ENCODE measurements around the gene MTARC2. TPM values are rescaled to one million over a fixed set of nuclear protein-coding genes. Genes with fewer than 3 reads are reported as not detected.
"Not testable (repeated sequence)": the region's sequence is repeated elsewhere in the genome, so short reads cannot be mapped to it uniquely, and the experiment has no call there.

The MTARC2 gene
- total RNA-seq, 1 donor, result 1.0 TPM

DNA sequence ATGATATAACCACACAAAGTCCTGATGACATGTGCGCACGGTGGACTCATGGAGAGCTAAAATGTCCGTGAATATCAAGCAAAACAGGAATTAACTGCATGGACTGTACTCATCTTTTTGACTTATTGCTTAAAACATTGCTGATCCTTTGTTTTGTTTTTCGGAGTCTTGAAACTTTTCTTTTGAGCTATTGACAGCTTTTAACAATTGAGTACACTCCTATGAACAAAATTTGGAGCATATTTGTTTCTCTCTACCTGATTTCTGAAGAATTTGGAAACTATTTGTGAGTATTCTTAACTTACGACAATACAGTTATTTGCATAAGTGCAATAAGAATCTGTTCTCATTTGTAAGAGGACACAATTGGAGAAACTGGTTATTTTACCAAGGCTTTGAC is 32.1 kb upstream of the MTARC2 start:
- H3K9me3 ChIP-seq (ENCODE audit: low read depth, low read length); H3K27me3 ChIP-seq (ENCODE audit: insufficient read depth, low read length); H3K4me1 ChIP-seq (ENCODE audit: insufficient read depth, low read length); H3K4me3 ChIP-seq (ENCODE audit: low read length): not testable (repeated sequence)

DNA sequence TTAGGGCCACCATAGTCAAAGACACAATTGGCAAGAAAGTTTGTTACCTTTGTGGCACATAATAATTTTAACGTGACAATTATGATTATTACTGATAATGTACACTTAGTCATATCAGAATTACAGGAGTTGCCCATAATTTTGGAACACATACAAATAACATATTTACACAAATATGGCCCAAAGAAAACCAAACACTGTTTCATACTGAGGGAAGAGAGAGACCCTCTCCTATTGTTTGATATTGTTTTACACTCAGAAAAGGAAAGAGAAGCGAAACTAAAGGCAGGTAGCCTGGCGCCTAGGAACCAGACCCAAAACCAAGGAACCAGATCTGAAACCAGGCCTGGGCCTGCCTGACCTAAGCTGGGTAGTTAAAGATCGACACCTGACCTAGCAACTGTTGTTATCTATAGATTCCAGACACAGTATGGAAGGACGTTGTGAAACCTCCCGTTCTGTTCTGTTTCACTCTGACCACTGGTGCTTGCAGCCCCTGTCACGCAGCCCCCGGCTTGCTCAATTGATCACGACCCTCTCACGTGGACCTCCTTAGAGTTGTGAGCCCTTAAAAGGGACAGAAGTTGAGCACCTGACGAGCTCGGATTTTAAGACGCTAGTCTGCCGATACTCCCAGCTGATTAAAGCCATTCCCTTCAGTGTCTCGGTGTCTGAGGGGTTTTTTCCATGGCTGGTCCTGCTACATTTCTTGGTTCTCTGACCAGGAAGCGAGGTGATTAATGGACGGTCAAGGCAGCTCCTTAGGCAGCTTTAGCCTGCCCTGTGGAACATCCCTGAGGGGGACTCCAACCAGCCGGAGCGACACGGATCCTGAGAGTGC is 30.1 kb upstream of the MTARC2 start:
- no peaks in the 10 kb centered on the region for H3K9me3 ChIP-seq (ENCODE audit: low read depth, low read length)
- no peaks in the 10 kb centered on the region for H3K27me3 ChIP-seq (ENCODE audit: insufficient read depth, low read length)
- H3K4me1 ChIP-seq (ENCODE audit: insufficient read depth, low read length), result no peaks in the 10 kb centered on the region
- H3K4me3 ChIP-seq (ENCODE audit: low read length), result no peak overlapping the region

DNA sequence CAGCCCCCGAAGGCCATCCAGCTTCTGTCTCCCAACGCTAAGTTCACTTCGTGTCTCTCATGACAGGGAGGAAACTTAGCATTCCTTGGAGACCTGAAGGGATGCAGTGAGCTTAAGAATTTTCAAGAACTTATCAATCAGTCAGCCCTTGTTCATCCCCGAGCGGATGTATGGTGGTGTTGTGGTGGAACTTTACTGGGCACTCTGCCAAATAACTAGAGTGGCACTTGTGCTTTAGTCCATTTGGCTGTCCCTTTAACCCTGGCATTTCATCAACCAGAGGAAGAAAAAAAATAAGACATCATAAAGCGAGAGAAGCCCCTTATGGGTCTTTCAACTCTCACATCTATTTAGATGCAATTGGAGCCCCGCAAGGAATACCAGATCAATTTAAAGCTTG is 26.9 kb upstream of the MTARC2 start:
- not testable (repeated sequence) for H3K27me3 ChIP-seq (ENCODE audit: insufficient read depth, low read length); H3K4me1 ChIP-seq (ENCODE audit: insufficient read depth, low read length); H3K9me3 ChIP-seq (ENCODE audit: low read depth, low read length); H3K4me3 ChIP-seq (ENCODE audit: low read length)

DNA sequence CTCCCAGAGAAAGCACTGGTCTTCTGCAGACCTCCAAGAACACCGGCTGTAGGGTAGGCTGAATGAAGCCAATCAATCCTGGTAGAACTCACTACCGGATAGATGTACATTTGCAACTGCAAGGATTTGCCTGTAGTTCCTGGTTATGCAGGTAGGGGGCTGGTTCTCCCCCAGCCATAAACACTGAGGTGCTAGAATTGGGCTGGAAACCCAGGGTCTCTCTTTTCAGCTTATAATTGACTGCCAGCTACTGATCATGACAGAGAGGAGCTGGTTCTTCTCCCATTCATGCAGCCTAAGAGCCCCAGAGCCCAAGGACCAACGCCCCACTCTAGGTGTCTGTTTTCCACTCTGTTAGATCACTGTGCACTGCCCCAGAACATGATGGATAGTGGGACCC is 21.5 kb upstream of the MTARC2 start:
- no peak overlapping the region for H3K4me3 ChIP-seq (ENCODE audit: low read length)
- peaks cover 3% of the 10 kb centered on the region for H3K27me3 ChIP-seq (ENCODE audit: insufficient read depth, low read length)
- H3K9me3 ChIP-seq (ENCODE audit: low read depth, low read length), result no peaks in the 10 kb centered on the region
- H3K4me1 ChIP-seq (ENCODE audit: insufficient read depth, low read length), result peaks cover 7% of the 10 kb centered on the region

DNA sequence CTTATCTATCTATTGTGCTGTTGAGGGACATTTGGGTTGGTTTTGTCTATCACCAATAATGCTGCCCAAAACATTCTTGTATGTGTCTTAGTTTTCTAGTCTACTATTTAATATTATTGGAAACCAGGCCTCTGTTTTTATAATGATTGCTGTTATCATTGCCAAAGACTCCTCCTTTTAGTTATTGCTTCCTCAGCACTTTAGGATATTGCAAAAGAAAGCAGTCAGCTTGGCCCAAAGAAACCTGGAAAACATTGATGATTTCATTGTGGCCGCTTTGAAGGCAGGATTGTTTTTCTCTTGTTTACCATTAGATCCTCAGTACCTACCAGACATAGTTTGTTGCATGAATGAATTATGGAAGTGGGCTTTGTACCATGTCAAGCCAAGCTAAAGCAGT is 20.6 kb upstream of the MTARC2 start:
- Histone ChIP-seq H3K27me3 (ENCODE audit: insufficient read depth, low read length) (peaks cover 3% of the 10 kb centered on the region), H3K4me1 (ENCODE audit: insufficient read depth, low read length) (peaks cover 11% of the 10 kb centered on the region), H3K4me3 (ENCODE audit: low read length) (no peak overlapping the region), H3K9me3 (ENCODE audit: low read depth, low read length) (no peaks in the 10 kb centered on the region)

DNA sequence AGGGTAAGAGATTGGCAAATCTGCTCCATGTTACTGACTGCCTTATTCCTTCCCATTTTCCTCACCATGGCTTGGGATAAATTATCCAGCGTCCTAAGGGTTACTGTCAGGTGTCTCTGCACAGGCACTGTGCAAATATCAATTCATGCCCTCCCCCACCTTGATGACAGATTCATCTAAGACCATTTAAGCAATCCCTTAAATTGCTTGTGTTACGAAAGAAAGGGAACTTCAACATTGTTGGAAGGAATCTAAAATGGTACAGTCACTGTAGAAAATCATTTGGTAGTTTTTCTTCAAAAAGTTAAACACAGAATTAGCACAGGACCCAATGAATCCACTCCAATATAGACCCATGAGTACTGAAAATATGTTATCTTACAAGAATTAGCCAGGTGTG is 17.6 kb upstream of the MTARC2 start:
- Histone ChIP-seq H3K4me3 (ENCODE audit: low read length) (no peak overlapping the region), H3K9me3 (ENCODE audit: low read depth, low read length) (no peaks in the 10 kb centered on the region), H3K27me3 (ENCODE audit: insufficient read depth, low read length) (peaks cover 5% of the 10 kb centered on the region), H3K4me1 (ENCODE audit: insufficient read depth, low read length) (peaks cover 21% of the 10 kb centered on the region)

DNA sequence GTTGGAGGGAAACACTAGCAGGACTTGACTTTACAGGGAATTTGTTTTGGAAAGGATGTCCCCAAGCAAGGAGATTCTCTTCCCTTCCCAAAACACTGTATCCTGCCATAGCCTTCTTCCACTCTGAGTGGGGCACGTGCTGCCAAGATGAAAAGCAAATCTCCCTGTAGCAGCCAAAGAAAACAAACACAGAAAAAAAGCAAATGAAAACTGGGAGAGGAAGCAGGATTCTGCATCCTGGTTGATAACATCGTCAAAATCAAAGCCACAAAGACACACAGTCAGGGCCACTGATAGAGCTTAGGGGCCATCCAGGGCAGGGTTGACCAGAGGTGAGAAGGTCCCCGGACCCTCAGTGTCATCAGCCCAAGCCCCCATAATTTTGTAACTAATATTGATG is 16.0 kb upstream of the MTARC2 start:
- H3K4me3 ChIP-seq (ENCODE audit: low read length), result no peak overlapping the region
- H3K4me1 ChIP-seq (ENCODE audit: insufficient read depth, low read length), result peaks cover 21% of the 10 kb centered on the region
- peaks cover 2% of the 10 kb centered on the region for H3K27me3 ChIP-seq (ENCODE audit: insufficient read depth, low read length)
- H3K9me3 ChIP-seq (ENCODE audit: low read depth, low read length), result no peaks in the 10 kb centered on the region

DNA sequence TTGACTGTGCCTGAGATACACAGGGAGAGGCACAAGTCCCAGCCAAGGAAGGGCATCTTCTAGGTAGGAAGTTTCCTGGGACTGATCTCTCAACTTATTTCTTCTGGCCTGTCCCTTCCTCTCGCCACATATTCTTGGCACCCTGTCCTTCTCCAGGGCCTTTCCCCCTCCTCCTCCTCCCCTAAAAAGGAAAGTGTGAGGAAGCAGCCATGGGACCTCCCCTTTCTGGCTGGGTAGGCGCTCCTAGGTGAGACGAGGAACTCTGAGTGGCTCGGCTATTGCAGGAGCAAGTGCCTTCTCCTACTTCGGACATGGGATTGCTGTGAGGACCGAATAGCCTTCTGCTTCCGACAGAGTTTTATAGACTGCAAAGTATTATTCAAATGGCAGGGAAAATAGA is 15.5 kb upstream of the MTARC2 start:
- H3K4me3 ChIP-seq (ENCODE audit: low read length), result no peak overlapping the region

DNA sequence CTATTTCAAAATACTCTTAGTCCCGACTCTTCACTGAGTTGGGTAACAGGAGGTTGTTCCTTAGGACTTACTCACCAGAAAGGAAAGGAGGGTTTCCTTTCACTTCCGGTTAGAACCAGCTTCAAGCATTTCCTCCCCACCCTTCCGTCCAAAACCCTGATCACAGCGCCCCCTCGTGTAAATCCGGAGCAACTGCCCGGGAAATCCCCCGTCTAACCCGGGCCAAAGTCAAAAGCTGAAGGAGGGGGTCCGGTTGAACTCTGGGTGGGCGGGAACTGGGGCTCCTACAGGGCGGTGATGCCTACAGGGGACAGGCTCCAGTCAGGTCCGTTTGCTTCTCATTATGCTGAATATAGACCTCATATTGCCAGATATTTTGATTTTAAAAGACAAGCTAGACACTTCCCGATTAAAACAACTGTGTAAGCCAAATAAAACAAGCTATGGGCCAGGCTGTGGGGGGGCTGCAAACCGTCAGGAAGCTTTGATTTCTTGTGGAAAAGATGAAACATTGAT is 15.0 kb upstream of the MTARC2 start:
- Histone ChIP-seq H3K27me3 (ENCODE audit: insufficient read depth, low read length) (peaks cover 2% of the 10 kb centered on the region), H3K4me1 (ENCODE audit: insufficient read depth, low read length) (peaks cover 21% of the 10 kb centered on the region), H3K4me3 (ENCODE audit: low read length) (no peak overlapping the region), H3K9me3 (ENCODE audit: low read depth, low read length) (no peaks in the 10 kb centered on the region)

More for the DNA sequence above, 15.5 kb upstream of the MTARC2 start:
- peaks cover 21% of the 10 kb centered on the region for H3K4me1 ChIP-seq (ENCODE audit: insufficient read depth, low read length)
- H3K27me3 ChIP-seq (ENCODE audit: insufficient read depth, low read length), result peaks cover 2% of the 10 kb centered on the region
- H3K9me3 ChIP-seq (ENCODE audit: low read depth, low read length), result no peaks in the 10 kb centered on the region

DNA sequence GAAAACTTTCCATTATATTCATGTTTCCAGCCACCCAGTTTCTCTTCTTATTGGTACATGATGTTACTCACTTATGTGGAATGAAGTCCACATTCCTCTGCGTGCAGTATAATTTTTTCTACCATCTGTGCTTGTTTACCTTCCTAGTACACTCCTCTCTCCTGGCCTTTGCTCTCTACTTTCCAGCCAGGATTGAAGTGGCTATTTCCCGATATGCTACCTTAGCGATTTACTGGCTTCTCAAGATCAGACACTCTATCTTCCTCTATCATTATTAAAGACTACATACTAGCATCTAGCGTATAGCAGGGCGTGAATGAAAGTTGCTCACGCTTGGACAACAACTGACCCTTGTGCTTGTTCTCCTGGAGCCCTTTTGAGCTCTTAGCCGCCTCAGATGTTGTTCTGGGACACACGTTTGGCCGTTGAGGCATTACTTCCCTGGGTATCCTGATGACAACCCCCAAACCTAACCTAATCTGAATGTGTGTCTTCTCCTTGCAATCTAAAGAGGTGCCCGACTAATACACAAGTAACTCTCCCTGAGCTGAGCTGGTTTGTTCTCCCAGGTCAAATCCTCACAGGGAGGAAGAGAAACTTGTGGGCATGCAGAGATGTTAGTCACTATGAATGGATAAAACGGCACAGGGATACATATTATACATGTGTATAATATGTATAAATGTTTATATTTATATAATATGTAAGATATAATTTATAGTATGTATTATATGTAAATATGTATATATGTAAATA is 13.4 kb upstream of the MTARC2 start:
- peaks cover 2% of the 10 kb centered on the region for H3K27me3 ChIP-seq (ENCODE audit: insufficient read depth, low read length)
- H3K4me3 ChIP-seq (ENCODE audit: low read length), result no peak overlapping the region
- peaks cover 21% of the 10 kb centered on the region for H3K4me1 ChIP-seq (ENCODE audit: insufficient read depth, low read length)
- no peaks in the 10 kb centered on the region for H3K9me3 ChIP-seq (ENCODE audit: low read depth, low read length)

DNA sequence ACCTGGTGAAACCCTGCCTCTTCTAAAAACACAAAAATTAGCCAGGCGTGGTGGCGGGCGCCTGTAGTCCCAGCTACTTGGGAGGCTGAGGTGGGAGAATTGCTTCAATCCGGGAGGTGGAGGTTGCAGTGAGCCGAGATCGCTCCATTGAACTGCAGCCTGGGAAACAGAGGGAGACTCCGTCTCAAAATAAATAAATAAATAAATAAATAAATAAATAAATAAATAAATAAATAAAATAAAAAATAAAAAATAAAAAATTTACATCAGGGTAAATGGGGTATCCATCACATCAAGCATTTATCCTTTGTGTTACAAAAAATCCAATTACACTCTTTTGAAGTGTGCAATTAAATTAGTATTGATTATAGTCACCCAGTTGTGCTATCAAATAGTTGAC is 11.8 kb upstream of the MTARC2 start:
- peaks cover 14% of the 10 kb centered on the region for H3K4me1 ChIP-seq (ENCODE audit: insufficient read depth, low read length)
- H3K4me3 ChIP-seq (ENCODE audit: low read length); H3K27me3 ChIP-seq (ENCODE audit: insufficient read depth, low read length); H3K9me3 ChIP-seq (ENCODE audit: low read depth, low read length): not testable (repeated sequence)

DNA sequence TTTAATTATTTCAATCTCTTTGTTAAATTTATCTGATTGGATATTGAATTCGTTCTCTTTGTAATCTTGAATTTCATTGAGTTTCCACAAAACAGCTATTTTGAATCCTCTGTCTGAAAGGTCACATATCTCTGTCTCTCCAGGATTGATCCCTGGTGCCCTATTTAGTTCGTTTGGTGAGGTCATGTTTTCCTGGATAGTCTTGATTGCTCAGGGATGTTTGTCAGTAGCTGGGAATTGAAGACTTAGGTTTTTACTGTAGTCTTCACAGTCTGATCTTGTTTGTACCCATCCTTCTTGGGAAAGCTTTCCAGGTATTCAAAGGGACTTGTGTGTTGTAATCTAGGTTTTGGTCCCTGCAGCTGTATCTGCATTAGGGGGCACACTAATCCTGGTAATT is 6.8 kb upstream of the MTARC2 start:
- no peaks in the 10 kb centered on the region for H3K9me3 ChIP-seq (ENCODE audit: low read depth, low read length)
- no peak overlapping the region for H3K4me3 ChIP-seq (ENCODE audit: low read length)
- H3K4me1 ChIP-seq (ENCODE audit: insufficient read depth, low read length), result no peaks in the 10 kb centered on the region
- peaks cover 6% of the 10 kb centered on the region for H3K27me3 ChIP-seq (ENCODE audit: insufficient read depth, low read length)

DNA sequence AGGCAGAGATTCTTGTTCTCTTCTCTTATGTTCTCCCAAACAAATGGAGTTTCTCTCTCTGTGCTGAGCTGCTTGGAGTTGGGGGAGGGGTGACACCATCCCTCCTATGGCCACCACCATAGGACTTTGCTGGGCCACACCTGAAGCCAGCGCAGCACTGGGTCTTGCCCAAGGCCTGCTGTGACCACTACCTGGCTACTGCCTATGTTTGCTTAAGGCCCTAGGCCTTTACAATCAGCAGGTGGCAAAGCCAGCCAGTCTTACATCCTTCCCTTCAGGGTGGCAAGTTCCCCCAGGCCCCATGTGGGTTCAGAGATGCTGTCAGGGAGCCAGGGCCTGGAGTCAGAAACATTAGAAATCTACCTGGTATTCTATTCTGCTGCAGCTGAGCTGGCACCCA is 6.3 kb upstream of the MTARC2 start:
- H3K9me3 ChIP-seq (ENCODE audit: low read depth, low read length), result no peaks in the 10 kb centered on the region
- no peaks in the 10 kb centered on the region for H3K4me1 ChIP-seq (ENCODE audit: insufficient read depth, low read length)
- H3K4me3 ChIP-seq (ENCODE audit: low read length), result no peak overlapping the region
- peaks cover 9% of the 10 kb centered on the region for H3K27me3 ChIP-seq (ENCODE audit: insufficient read depth, low read length)

DNA sequence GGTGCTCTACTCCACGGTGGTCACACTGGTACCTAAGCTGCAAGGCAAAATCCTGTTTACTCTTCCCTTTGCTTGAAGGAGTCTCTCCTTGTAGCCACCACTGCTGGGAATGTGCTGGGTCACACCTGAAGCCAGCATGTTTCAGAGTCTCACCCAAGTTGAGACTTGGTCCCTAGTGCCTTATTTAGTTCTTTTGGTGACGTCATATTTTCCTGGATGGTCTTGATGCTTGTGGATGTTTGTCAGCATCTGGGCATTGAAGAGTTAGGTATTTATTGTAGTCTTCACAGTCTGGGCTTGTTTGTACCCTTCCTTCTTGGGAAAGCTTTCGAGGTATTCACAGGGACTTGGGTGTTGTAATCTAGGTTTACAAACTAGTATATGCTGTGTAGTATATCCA is 5.6 kb upstream of the MTARC2 start:
- peaks cover under 1% of the 10 kb centered on the region for H3K4me1 ChIP-seq (ENCODE audit: insufficient read depth, low read length)
- H3K4me3 ChIP-seq (ENCODE audit: low read length), result no peak overlapping the region
- H3K9me3 ChIP-seq (ENCODE audit: low read depth, low read length), result no peaks in the 10 kb centered on the region
- H3K27me3 ChIP-seq (ENCODE audit: insufficient read depth, low read length), result peaks cover 12% of the 10 kb centered on the region

DNA sequence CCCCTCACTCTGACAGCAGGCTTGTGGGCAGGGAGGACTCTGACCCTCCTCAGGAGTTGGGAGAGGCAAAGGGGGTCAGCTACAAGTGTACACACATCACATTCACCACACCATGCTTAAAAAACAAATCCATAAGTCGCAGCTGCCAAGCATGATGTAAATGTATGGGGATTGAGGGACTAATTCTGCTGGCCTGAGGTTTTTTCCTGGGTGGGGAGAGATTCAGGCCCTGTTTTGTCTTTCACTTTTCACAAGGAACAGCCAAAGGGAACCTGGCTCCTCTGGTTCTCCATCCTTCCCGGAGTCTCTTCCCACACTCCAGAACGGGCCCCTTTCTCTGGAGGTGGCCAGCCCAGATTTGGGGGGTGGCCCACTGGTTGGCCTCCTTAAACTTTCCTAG is 1.3 kb upstream of the MTARC2 start:
- H3K4me1 ChIP-seq (ENCODE audit: insufficient read depth, low read length), result peaks cover 16% of the 10 kb centered on the region
- no peaks in the 10 kb centered on the region for H3K9me3 ChIP-seq (ENCODE audit: low read depth, low read length)
- H3K4me3 ChIP-seq (ENCODE audit: low read length), result no peak overlapping the region
- H3K27me3 ChIP-seq (ENCODE audit: insufficient read depth, low read length), result peaks cover 28% of the 10 kb centered on the region
